Fibroblast of lung (primary cell): ENCODE measurements around the gene ZNF148.

ENCODE experiments used
- EZH2 ChIP-seq: IDR thresholded peaks from 2 replicates; pipeline ENCODE4 v1.5.1; 2012; ENCODE audit warnings: low read length, control low read depth, mild to moderate bottlenecking; ENCODE audit errors: missing control alignments
- TF ChIP-seq, protein P1 (sequence below), 2 donors: IDR thresholded peaks in 1 of 2; conservative IDR thresholded peaks in 1 of 2; 1 replicate in 1 of 2; 2 replicates in 1 of 2; pipeline ENCODE4 v1.5.1; 2011 to 2012; ENCODE audit warnings: low read length in 2 of 2, control low read depth in 1 of 2, inconsistent platforms in 1 of 2, low read depth in 1 of 2, mild to moderate bottlenecking in 1 of 2

- TF ChIP-seq, protein P1, sequence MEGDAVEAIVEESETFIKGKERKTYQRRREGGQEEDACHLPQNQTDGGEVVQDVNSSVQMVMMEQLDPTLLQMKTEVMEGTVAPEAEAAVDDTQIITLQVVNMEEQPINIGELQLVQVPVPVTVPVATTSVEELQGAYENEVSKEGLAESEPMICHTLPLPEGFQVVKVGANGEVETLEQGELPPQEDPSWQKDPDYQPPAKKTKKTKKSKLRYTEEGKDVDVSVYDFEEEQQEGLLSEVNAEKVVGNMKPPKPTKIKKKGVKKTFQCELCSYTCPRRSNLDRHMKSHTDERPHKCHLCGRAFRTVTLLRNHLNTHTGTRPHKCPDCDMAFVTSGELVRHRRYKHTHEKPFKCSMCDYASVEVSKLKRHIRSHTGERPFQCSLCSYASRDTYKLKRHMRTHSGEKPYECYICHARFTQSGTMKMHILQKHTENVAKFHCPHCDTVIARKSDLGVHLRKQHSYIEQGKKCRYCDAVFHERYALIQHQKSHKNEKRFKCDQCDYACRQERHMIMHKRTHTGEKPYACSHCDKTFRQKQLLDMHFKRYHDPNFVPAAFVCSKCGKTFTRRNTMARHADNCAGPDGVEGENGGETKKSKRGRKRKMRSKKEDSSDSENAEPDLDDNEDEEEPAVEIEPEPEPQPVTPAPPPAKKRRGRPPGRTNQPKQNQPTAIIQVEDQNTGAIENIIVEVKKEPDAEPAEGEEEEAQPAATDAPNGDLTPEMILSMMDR (conservative IDR thresholded peaks at IDR 0.05 in 1 of 2, IDR thresholded peaks at IDR 0.05 in 1 of 2; ENCODE audit: low read depth in 1 of 2, low read length in 2 of 2) = no peak
- TF ChIP-seq EZH2 = no peak
Observed at GRCh38 chr3:125406070-125406469, 30.9 kb upstream of the ZNF148 start.
